Vagina (tissue), 2 donors: ENCODE results near the gene SORCS2.

Experiments
- POLR2A ChIP-seq, 2 donors: fragments of 450-650 bp; IDR thresholded peaks; one replicate each; pipeline ENCODE4 v1.6.1; 2017; ENCODE audit warnings: antibody characterized with exemption in 2 of 2, mild to moderate bottlenecking in 2 of 2, moderate library complexity in 2 of 2
- TF ChIP-seq, protein P1 (sequence below), 3 experiments: fragments of 450-650 bp in 2 of 3; fragments of 200-600 bp in 1 of 3; sonication (generic) in 1 of 3; IDR thresholded peaks; one replicate each; pipeline ENCODE4 v1.5.1; 2017 to 2019; ENCODE audit warnings: antibody characterized with exemption in 3 of 3, mild to moderate bottlenecking in 2 of 3, moderate library complexity in 2 of 3

- TF ChIP-seq, protein P1, sequence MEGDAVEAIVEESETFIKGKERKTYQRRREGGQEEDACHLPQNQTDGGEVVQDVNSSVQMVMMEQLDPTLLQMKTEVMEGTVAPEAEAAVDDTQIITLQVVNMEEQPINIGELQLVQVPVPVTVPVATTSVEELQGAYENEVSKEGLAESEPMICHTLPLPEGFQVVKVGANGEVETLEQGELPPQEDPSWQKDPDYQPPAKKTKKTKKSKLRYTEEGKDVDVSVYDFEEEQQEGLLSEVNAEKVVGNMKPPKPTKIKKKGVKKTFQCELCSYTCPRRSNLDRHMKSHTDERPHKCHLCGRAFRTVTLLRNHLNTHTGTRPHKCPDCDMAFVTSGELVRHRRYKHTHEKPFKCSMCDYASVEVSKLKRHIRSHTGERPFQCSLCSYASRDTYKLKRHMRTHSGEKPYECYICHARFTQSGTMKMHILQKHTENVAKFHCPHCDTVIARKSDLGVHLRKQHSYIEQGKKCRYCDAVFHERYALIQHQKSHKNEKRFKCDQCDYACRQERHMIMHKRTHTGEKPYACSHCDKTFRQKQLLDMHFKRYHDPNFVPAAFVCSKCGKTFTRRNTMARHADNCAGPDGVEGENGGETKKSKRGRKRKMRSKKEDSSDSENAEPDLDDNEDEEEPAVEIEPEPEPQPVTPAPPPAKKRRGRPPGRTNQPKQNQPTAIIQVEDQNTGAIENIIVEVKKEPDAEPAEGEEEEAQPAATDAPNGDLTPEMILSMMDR (IDR thresholded peaks at IDR 0.05): no peak
- no peak for TF ChIP-seq POLR2A (IDR thresholded peaks at IDR 0.05)
These were observed 580.5 kb downstream of the SORCS2 start for GRCh38 chr4:7772711-7773385.
